22Rv1 (cell line): ENCODE data around the gene EMCN.

ENCODE experiments used
- ZFX ChIP-seq: fragments of 450-650 bp; IDR thresholded peaks from 2 replicates; pipeline ENCODE4 v1.6.1; 2017; ENCODE audit warnings: antibody characterized with exemption, borderline replicate concordance
- TF ChIP-seq, protein P1 (sequence below): fragments of 450-650 bp; IDR thresholded peaks from 2 replicates; pipeline ENCODE4 v1.5.1; 2017; ENCODE audit warnings: mild to moderate bottlenecking

DNA sequence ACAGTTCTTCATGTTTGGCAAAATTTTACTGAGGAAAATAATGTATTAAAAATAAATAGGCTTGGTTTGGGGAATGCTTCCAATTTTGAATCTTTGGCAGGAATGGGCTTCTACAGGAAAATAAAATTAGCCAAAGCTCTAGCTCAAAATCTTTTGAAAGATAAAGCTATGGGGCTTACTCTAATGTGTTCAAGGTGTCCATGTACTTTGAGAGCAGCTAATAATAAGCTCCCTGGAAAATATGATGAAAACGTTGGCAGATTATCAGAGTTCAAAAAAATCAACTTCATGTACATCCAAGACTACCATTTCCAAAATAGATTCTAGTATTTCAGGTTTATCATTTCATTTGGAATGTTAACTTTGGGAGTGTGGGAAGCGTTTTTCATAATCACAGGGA is 158.4 kb downstream of the EMCN start:
- TF ChIP-seq, protein P1, sequence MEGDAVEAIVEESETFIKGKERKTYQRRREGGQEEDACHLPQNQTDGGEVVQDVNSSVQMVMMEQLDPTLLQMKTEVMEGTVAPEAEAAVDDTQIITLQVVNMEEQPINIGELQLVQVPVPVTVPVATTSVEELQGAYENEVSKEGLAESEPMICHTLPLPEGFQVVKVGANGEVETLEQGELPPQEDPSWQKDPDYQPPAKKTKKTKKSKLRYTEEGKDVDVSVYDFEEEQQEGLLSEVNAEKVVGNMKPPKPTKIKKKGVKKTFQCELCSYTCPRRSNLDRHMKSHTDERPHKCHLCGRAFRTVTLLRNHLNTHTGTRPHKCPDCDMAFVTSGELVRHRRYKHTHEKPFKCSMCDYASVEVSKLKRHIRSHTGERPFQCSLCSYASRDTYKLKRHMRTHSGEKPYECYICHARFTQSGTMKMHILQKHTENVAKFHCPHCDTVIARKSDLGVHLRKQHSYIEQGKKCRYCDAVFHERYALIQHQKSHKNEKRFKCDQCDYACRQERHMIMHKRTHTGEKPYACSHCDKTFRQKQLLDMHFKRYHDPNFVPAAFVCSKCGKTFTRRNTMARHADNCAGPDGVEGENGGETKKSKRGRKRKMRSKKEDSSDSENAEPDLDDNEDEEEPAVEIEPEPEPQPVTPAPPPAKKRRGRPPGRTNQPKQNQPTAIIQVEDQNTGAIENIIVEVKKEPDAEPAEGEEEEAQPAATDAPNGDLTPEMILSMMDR = no peak
- no peak for TF ChIP-seq ZFX
